H1 (cell line): ENCODE results near the gene PLPPR1. TPM values are rescaled to one million over a fixed set of nuclear protein-coding genes. Genes with fewer than 3 reads are reported as not detected.
A peak's percentile ranks its signal among the peaks of the same experiment; 100 is the strongest.

ENCODE experiments used
- POU5F1 ChIP-seq: IDR thresholded peaks from 2 replicates; pipeline ENCODE4 v1.6.1; 2011; ENCODE audit warnings: low read depth, mild to moderate bottlenecking, low read length, moderate library complexity
- RXRA ChIP-seq: IDR thresholded peaks from 2 replicates; pipeline ENCODE4 v1.6.1; 2011; ENCODE audit warnings: low read depth, mild to moderate bottlenecking, low read length, moderate library complexity; ENCODE audit not compliant: insufficient read depth
- polyA plus RNA-seq, 7 experiments: library from polyadenylated mRNA; depleted of rRNA in 3 of 7; stranded (reverse) in 5 of 7; unstranded in 2 of 7; fragments of >200 nt in 5 of 7; fragments of 200-250 nt in 2 of 7; gene quantifications; 1 replicate in 5 of 7; 2 replicates in 1 of 7; 4 replicates in 1 of 7; pipeline versions ENCODE4 v1.2.1 to v1.2.3, GENCODE V29; 2011 to 2013; ENCODE audit warnings: missing spikeins in 2 of 7, mixed read lengths in 2 of 7
- total RNA-seq: library from RNA; stranded (reverse); fragmentation: NEBNext Ultra II Directional; extraction: Animal tissue kit (Norgen Biotek cat#: 25700); gene quantifications from 2 replicates; pipeline ENCODE4 v1.2.1, GENCODE V29; 2021
- TF ChIP-seq, protein P1 (sequence below), 3 experiments: IDR thresholded peaks; 1 replicate in 2 of 3; 2 replicates in 1 of 3; pipeline versions ENCODE4 v1.5.1 to v1.6.1; 2011; ENCODE audit warnings: low read length in 3 of 3, mild to moderate bottlenecking in 3 of 3, inconsistent platforms in 2 of 3, low read depth in 1 of 3, moderate library complexity in 1 of 3; ENCODE audit not compliant: insufficient read depth in 1 of 3; ENCODE audit errors: control extremely low read depth in 1 of 3

Gene PLPPR1
- total and polyA plus RNA-seq, 2 of the 8 experiments (the other 6 are each of a cell fraction or from before 2014, with no cell fraction given) = 1.4 to 1.8 TPM

DNA sequence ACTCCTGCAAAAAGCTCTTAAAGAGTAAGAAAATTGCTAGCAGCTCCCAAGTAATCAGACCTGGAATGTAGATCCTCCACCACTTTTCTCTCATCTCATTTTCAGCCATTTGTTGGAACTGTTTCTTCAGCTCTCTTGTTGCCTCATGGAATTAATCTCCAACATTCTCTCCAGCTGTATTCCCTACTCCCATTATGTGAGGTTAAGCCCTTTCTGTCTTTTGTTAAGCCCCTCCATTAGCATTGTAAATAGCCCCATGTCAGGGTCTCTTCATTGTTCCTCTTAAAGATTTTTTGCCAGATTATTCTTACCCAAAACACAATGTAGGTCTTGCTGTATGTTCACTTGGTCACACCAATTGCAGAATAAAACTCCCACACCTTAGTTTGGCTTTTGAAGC lies 119.8 kb downstream of the PLPPR1 start (continued):
- TF ChIP-seq, protein P1, sequence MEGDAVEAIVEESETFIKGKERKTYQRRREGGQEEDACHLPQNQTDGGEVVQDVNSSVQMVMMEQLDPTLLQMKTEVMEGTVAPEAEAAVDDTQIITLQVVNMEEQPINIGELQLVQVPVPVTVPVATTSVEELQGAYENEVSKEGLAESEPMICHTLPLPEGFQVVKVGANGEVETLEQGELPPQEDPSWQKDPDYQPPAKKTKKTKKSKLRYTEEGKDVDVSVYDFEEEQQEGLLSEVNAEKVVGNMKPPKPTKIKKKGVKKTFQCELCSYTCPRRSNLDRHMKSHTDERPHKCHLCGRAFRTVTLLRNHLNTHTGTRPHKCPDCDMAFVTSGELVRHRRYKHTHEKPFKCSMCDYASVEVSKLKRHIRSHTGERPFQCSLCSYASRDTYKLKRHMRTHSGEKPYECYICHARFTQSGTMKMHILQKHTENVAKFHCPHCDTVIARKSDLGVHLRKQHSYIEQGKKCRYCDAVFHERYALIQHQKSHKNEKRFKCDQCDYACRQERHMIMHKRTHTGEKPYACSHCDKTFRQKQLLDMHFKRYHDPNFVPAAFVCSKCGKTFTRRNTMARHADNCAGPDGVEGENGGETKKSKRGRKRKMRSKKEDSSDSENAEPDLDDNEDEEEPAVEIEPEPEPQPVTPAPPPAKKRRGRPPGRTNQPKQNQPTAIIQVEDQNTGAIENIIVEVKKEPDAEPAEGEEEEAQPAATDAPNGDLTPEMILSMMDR (IDR thresholded peaks at IDR 0.05; ENCODE audit: control extremely low read depth in 1 of 3, insufficient read depth in 1 of 3, low read depth in 1 of 3, low read length in 3 of 3) = no peak
- TF ChIP-seq RXRA (no peak), POU5F1 (peak; percentile 57; the same call in 1 of the 2 replicates)
